Endothelial cell of hepatic sinusoid (primary cell): ENCODE results near the gene CDK5.
"Not testable (repeated sequence)": the region's sequence is repeated elsewhere in the genome, so short reads cannot be mapped to it uniquely, and the experiment has no call there.

ENCODE experiments used
- in situ Hi-C: cut with HindIII; loops from 2 replicates; pipeline ENCODE4 v1.10.0; 2017; ENCODE audit warnings: low sequenced_read_pairs

CDK5 gene

DNA sequence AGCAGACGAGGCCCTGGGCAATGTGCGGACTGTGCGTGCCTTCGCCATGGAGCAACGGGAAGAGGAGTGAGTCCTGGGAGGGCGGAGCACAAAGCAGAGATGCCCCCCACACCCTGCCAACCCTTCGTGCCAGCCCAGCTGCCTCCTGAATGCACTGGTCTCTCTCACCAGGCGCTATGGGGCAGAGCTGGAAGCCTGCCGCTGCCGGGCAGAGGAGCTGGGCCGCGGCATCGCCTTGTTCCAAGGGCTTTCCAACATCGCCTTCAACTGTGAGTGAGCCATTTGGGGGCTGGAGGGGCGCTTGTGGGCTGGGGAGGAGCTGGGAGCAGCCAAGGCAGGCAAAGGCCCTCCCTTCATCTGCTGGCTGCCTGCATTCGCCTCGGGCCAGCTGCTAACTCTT lies 21.8 kb downstream of the CDK5 start:
- in situ Hi-C loops: no loop called here

GRCh38 chr7:151035026-151035717 lies 22.5 kb downstream of the CDK5 start:
- in situ Hi-C loops: no loop called here

GRCh38 chr7:151034312-151035025 lies 23.2 kb downstream of the CDK5 start:
- in situ Hi-C loops: loop anchor here (5.0 kb wide), 2 partner anchors 53 to 62 kb away; partner anchors contain the start of gene AGAP3

DNA sequence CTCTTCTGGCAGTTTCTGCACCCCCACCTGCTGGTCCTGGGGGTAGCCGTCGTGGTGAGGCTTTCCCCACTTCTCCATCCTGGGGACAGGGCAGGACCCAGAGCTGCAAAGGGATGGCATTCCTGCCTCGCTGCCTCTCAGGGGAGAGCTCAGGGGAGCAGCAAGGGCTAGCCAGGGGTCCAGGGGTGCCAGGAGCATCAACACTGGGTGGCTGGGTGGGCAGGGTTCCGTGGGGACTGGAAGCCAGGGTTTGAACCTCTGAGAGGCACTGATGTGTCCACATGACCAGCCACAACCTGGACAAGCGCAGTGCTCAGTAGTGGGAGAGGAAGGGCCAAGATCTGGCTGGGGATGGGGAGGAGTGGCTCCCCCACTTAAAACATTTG lies 23.8 kb downstream of the CDK5 start:
- in situ Hi-C loops: loop anchor here (5.0 kb wide), 2 partner anchors 53 to 62 kb away; partner anchors contain the start of gene AGAP3

- in situ Hi-C loops: loop anchor here (5.0 kb wide), 2 partner anchors 54 to 61 kb away; partner anchors contain the start of gene AGAP3
Measured at GRCh38 chr7:151032936-151033863, 24.5 kb downstream of the CDK5 start.

DNA sequence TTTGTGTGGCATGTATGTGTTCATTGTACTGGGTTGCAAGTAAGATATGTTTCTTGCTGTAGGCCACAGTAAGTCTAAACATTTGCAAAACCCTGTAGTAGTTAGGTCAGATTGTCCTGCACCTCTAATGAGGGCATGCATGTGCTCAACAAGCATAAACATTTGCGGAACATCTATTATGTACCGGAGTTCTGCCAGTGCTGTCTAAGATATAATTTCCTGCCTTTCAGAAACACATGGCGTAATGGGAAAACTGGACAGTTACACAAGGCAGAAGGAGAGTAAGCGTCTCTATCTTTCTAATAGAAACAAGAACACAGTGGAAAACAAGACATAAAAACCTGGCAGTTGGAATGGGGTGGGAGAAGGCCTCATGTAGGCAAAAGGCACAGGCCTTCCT lies 26.7 kb downstream of the CDK5 start:
- in situ Hi-C loops: loop anchor here (5.0 kb wide), 2 partner anchors 56 to 59 kb away; partner anchors contain the start of gene AGAP3

- in situ Hi-C loops: no loop called here
Measured at GRCh38 chr7:151028948-151029501, 28.7 kb downstream of the CDK5 start.

DNA sequence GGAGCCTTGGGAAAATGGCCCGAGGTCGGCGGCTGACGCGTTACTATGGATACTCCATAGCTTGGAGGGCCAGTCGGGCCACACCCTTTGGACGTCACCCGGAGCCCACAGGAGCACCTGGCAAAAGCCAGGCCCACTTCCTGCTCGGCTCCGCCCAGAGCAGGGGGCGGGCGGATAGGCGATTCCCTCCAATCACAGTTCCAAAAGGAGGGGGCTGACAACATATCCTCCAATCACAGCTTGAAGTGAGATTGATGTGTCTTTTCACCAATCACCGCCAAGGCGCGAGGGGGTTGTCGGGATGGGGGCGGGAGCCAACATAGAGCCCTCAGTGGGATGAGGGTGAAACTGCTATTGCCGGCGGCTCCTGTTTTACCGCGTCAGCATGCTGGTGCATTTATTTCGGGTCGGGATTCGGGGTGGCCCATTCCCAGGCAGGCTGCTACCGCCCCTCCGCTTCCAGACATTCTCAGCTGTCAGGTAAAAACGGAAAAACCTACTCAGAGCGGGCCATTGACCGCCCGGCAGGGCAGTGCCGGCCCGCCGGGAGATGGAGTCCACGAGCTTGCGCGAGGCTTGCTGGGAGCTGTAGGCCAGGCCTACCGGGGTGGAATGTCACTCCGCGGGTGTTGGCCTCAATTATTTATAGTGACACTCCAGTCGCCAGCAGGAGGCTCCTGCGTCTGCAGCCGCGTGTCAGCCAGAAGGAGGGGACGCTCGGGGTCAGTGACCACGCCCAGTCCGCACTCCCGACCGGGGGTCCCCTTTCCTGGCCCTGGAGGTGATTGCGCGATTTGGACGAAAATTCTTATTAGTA lies 29.4 kb downstream of the CDK5 start, which contains the start of gene ABCB8:
Gene ABCB8 (plus strand): TSS at position 320 of the 817 bp plus-strand sequence. CDS start 66 bp downstream, at position 386.
- in situ Hi-C loops: no loop called here

DNA sequence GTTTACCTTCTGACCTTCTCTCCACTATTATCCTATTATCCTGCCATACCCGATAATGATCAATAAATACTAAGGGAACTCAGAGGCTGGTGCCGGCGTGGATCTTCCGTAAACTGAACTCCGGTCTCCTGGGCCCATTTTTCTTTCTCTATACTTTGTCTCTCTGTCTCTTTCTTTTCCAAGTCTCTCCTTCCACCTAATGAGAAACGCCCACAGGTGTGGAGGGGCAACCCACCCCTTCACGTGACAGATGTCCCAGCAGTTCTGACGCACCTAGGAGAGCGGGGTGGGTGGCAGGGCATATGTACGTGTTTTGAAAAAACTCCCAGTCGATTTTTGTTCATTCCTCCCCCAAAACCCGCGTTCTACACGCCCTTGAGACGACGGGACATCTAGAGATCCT lies 30.0 kb downstream of the CDK5 start:
- in situ Hi-C loops: not testable (repeated sequence)

GRCh38 chr7:151026771-151027727 lies 30.6 kb downstream of the CDK5 start:
- in situ Hi-C loops: not testable (repeated sequence)

DNA sequence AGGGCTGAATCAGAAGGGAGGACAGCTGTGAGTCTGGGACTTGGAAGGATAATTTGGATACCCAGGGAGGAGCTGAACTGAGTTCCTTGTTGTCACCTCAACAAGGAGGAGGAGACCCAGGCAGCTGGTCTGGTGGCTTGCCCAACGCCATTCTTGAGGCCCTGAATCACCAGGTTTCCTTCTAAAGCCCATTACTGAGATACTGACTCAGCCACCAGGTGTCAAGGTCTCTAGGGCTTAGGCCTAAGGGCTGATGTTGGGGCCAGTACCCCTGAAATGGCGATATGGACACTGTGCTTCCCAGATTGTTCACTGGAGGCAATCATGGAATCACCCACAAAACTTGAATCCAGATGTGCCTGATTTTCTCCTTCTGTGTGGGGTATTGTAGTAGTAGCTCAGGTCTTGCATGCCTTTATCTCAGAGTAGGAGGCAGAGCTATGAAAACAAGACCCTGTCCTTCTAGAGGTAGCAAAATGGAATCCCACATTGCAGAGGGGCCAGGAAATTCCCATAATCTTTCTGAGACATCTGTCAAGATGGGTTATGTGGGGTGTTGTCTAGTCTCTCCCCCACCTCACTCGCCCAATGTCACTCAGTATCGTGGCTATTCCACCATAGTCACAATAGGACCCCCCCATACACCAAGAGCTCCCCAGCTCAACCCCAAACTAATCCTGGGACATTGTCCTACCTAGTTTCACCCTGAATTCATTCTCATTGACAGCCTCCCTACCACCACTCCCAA lies 31.6 kb downstream of the CDK5 start:
- in situ Hi-C loops: no loop called here

- in situ Hi-C loops: no loop called here
Measured at GRCh38 chr7:151024435-151025056, 33.2 kb downstream of the CDK5 start, which contains the start of gene ATG9B. TSS of gene ATG9B (minus strand) at chr7:151024494. CDS start at chr7:151024423, 71 bp downstream.

GRCh38 chr7:151023232-151023631 lies 34.5 kb downstream of the CDK5 start:
- in situ Hi-C loops: no loop called here

DNA sequence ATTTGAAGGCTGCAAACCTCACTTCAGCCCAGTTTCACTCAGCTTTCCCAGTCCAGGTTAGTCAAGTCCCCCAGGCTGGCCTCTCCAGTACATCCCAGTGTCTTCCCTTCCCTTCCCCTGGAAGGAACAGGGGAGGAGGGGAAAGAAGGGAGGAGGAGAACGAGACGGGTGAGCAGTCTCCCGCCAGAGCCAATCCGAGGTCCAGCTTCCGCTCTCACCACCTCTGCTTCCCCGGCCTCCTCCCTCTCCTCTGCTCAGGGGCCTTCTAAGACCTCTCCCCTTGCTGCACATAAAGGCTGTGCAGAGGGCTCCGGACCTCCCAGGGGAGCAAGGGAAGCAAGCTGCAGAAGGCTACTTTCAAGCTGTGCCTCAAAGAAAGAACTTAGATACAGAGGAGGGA lies 37.5 kb downstream of the CDK5 start:
- in situ Hi-C loops: no loop called here

- in situ Hi-C loops: loop anchor here (10.0 kb wide), 1 partner anchor 64 kb away; no protein-coding TSS in a partner anchor
Measured at GRCh38 chr7:151019130-151019447, 38.6 kb downstream of the CDK5 start.

GRCh38 chr7:151018421-151019129 lies 39.1 kb downstream of the CDK5 start:
- in situ Hi-C loops: loop anchor here (10.0 kb wide), 1 partner anchor 64 kb away; no protein-coding TSS in a partner anchor

DNA sequence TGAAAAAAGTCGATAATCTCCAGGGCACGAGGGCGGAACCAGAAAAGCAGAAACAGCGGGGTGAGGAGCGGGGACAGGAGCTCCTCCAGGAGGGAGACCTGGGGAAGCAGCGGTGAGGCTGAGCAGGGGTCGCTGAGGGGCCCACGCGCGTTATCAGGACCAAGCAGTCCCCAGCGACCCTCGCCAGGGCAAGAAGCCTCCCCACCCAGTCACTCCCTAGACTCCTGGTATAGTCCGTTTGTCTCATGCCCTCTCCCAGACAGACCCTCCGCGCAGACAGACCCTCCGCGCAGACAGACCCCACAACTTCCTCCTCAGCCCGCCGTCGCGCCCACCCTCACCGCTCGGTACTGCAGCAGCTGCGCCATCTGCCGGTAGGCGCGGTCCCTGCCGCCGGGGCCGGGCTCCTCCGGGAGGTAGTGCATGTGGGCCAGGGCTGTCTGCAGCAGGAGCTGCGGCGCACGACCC lies 39.7 kb downstream of the CDK5 start:
- in situ Hi-C loops: loop anchor here (10.0 kb wide), 1 partner anchor 63 kb away; no protein-coding TSS in a partner anchor
